DND-41 (cell line): ENCODE results near the gene LSR.

Experiments
- ATAC-seq: fragments of 200-7000 bp; cut with Tn5 transposase; 3 replicates; pipeline ENCODE4 v1.9.1; 2021; ENCODE audit warnings: low read depth; ENCODE audit not compliant: insufficient read depth
- DNase-seq: peaks from one replicate; pipeline ENCODE4 v3.0.0-alpha.2; 2020
- H2AFZ ChIP-seq: 2 replicates; pipeline ENCODE4 v1.6.0; 2012; ENCODE audit warnings: low read depth, low read length
- H3K27ac ChIP-seq: 2 replicates; pipeline ENCODE4 v1.5.1; 2012; ENCODE audit warnings: low read length, inconsistent platforms
- H3K27me3 ChIP-seq: fragments of 200-600 bp; sonication (generic); 2 replicates; pipeline ENCODE4 v1.6.0; 2012; ENCODE audit warnings: low read length, mild to moderate bottlenecking, inconsistent platforms; ENCODE audit not compliant: insufficient read depth, poor library complexity
- H3K36me3 ChIP-seq: 2 replicates; pipeline ENCODE4 v1.5.1; 2012; ENCODE audit warnings: low read length, inconsistent platforms; ENCODE audit not compliant: insufficient read depth
- H3K4me1 ChIP-seq: 2 replicates; pipeline ENCODE4 v1.5.1; 2012; ENCODE audit warnings: mild to moderate bottlenecking, low read length; ENCODE audit not compliant: insufficient read depth
- H3K4me2 ChIP-seq: 2 replicates; pipeline ENCODE4 v1.6.0; 2012; ENCODE audit warnings: mild to moderate bottlenecking, moderate library complexity, low read length, inconsistent platforms; ENCODE audit not compliant: insufficient read depth
- H3K4me3 ChIP-seq, 2 experiments: fragments of 200-600 bp in 1 of 2; shearing (Covaris generic) in 1 of 2; 2 replicates each; pipeline ENCODE4 v1.5.1; 2012 to 2016; ENCODE audit warnings: inconsistent platforms in 2 of 2, low read length in 2 of 2, mild to moderate bottlenecking in 2 of 2, low read depth in 1 of 2, moderate library complexity in 1 of 2
- H3K79me2 ChIP-seq: 2 replicates; pipeline ENCODE4 v1.6.0; 2012; ENCODE audit warnings: low read length, inconsistent platforms; ENCODE audit not compliant: insufficient read depth
- H3K9ac ChIP-seq: 2 replicates; pipeline ENCODE4 v1.6.0; 2012; ENCODE audit warnings: low read depth, mild to moderate bottlenecking, inconsistent platforms, low read length, moderate library complexity
- H3K9me3 ChIP-seq: 2 replicates; pipeline ENCODE4 v1.5.1; 2012; ENCODE audit warnings: low read length, moderate library complexity, mild to moderate bottlenecking, inconsistent platforms; ENCODE audit not compliant: insufficient read depth, severe bottlenecking
- H4K20me1 ChIP-seq: 2 replicates; pipeline ENCODE4 v1.6.0; 2012; ENCODE audit warnings: low read length; ENCODE audit not compliant: insufficient read depth
- CTCF ChIP-seq: IDR thresholded peaks from 2 replicates; pipeline ENCODE4 v1.5.1; 2012; ENCODE audit warnings: borderline replicate concordance, low read length, moderate library complexity, mild to moderate bottlenecking; ENCODE audit not compliant: poor library complexity, severe bottlenecking; ENCODE audit errors: extremely low read depth
- EZH2 ChIP-seq: IDR thresholded peaks from 3 replicates; pipeline ENCODE4 v1.6.1; 2012; ENCODE audit warnings: borderline replicate concordance, low read depth, mild to moderate bottlenecking, moderate library complexity, low read length, inconsistent platforms; ENCODE audit not compliant: severe bottlenecking

LSR gene

GRCh38 chr19:35297922-35298321, 49.1 kb downstream of the LSR start:
- TF ChIP-seq EZH2, result no peak
- TF ChIP-seq CTCF, result no peak
- Histone ChIP-seq H2AFZ (no peak overlapping the region), H3K4me2 (no peak overlapping the region), H3K9me3 (no peaks in the 10 kb centered on the region), H3K36me3 (no peaks in the 10 kb centered on the region), H3K27me3 (no peaks in the 10 kb centered on the region), H3K79me2 (no peaks in the 10 kb centered on the region), H3K4me3 (no peak overlapping the region), H3K4me1 (no peaks in the 10 kb centered on the region), H4K20me1 (peaks cover 19% of the 10 kb centered on the region), H3K9ac (no peak overlapping the region), H3K27ac (no peak overlapping the region)
- DNase-seq (no peak), ATAC-seq (no peak)

- Histone ChIP-seq H3K79me2 (no peaks in the 10 kb centered on the region), H3K4me3 (no peak overlapping the region), H3K27me3 (no peaks in the 10 kb centered on the region), H3K36me3 (no peaks in the 10 kb centered on the region), H3K9me3 (no peaks in the 10 kb centered on the region), H3K9ac (no peak overlapping the region), H2AFZ (no peak overlapping the region), H3K27ac (no peak overlapping the region), H3K4me1 (no peaks in the 10 kb centered on the region), H3K4me2 (no peak overlapping the region), H4K20me1 (peaks cover 19% of the 10 kb centered on the region)
- DNase-seq (no peak), ATAC-seq (no peak)
- TF ChIP-seq CTCF, result no peak
- TF ChIP-seq EZH2, result no peak
Measured at GRCh38 chr19:35298561-35298972, 49.8 kb downstream of the LSR start.

- TF ChIP-seq EZH2 (no peak), CTCF (no peak)
- no peak overlapping the region for H3K9ac ChIP-seq
- H3K4me1 ChIP-seq, result no peaks in the 10 kb centered on the region
- H4K20me1 ChIP-seq, result peaks cover 17% of the 10 kb centered on the region
- no peak overlapping the region for H3K4me3 ChIP-seq
- no peak for ATAC-seq
- no peak overlapping the region for H3K4me2 ChIP-seq
- no peak overlapping the region for H2AFZ ChIP-seq
- H3K27me3 ChIP-seq, result no peaks in the 10 kb centered on the region
- no peaks in the 10 kb centered on the region for H3K79me2 ChIP-seq
- H3K36me3 ChIP-seq, result no peaks in the 10 kb centered on the region
- DNase-seq, result no peak
- no peak overlapping the region for H3K27ac ChIP-seq
- no peaks in the 10 kb centered on the region for H3K9me3 ChIP-seq
Measured at GRCh38 chr19:35299523-35300338, 50.9 kb downstream of the LSR start.
